Testis (tissue), 3 donors: Measurements from ENCODE around the gene THBS4. TPM values are rescaled to one million over a fixed set of nuclear protein-coding genes. Genes with fewer than 3 reads are reported as not detected.
"Not testable (repeated sequence)": the region's sequence is repeated elsewhere in the genome, so short reads cannot be mapped to it uniquely, and the experiment has no call there.

Experiments
- DNase-seq: peaks from one replicate; pipeline ENCODE4 v3.0.0-alpha.2; 2019
- H3K27ac ChIP-seq, 2 donors: fragments of 200-600 bp; sonication (generic); one replicate each; pipeline ENCODE4 v1.5.1; 2019
- H3K27me3 ChIP-seq: fragments of 200-600 bp; sonication (generic); one replicate; pipeline ENCODE4 v1.5.1; 2019
- H3K36me3 ChIP-seq: fragments of 200-600 bp; sonication (generic); one replicate; pipeline ENCODE4 v1.5.1; 2017; ENCODE audit warnings: low read depth; ENCODE audit errors: missing control alignments
- H3K4me1 ChIP-seq: fragments of 200-600 bp; sonication (generic); one replicate; pipeline ENCODE4 v1.5.1; 2019
- H3K4me3 ChIP-seq, 2 donors: fragments of 200-600 bp; sonication (generic); one replicate each; pipeline ENCODE4 v1.5.1; 2017 to 2019
- H3K9me3 ChIP-seq: fragments of 200-600 bp; sonication (generic); one replicate; pipeline ENCODE4 v1.5.1; 2017
- CTCF ChIP-seq, 3 experiments: fragments of 450-650 bp in 2 of 3; fragments of 200-600 bp in 1 of 3; sonication (generic) in 1 of 3; IDR thresholded peaks; one replicate each; pipeline ENCODE4 v1.5.1; 2016 to 2019; ENCODE audit warnings: antibody characterized with exemption in 3 of 3, mild to moderate bottlenecking in 2 of 3, moderate library complexity in 1 of 3
- POLR2A ChIP-seq: fragments of 450-650 bp; IDR thresholded peaks from one replicate; pipeline ENCODE4 v1.6.1; 2017; ENCODE audit warnings: antibody characterized with exemption, mild to moderate bottlenecking, moderate library complexity
- WGBS, 2 donors: methylation state at CpG; one replicate each; pipeline ENCODE4 v1.1.5; 2018; 5-methylcytosine and 5-hydroxymethylcytosine counted together
- intact Hi-C: fragments of 100-400 bp; cut with DNase I; formaldehyde crosslinking; loops from one replicate; pipeline ENCODE4 v1.15.1; 2023; ENCODE audit warnings: low total_unique reads
- polyA plus RNA-seq: library from polyadenylated mRNA; stranded (reverse); fragments of 350-450 nt; fragmentation: Illumina TruSeq; extraction: RNeasy Lipid Tissue Mini Kit (QIAGEN cat#74804); gene quantifications from one replicate; pipeline ENCODE4 v1.2.3, GENCODE V29; 2014; ENCODE audit warnings: low read depth, low replicate concordance; ENCODE audit not compliant: insufficient read depth
- total RNA-seq, 2 donors: library from RNA; depleted of rRNA; stranded (reverse); fragments of >200 nt; gene quantifications; one replicate each; pipeline ENCODE4 v1.2.3, GENCODE V29; 2016

Gene THBS4
- total and polyA plus RNA-seq, 3 donors from 2014 or later: 14.1 to 62.5 (median 18.3) TPM

- H3K27me3 ChIP-seq: no peaks in the 10 kb centered on the region
- no peaks in the 10 kb centered on the region for H3K9me3 ChIP-seq
- WGBS, 2 donors: 55 to 78% methylated on average over 5 of the region's 5 CpGs
- H3K27ac ChIP-seq: no peak overlapping the region
- H3K36me3 ChIP-seq: no peaks in the 10 kb centered on the region
- H3K4me3 ChIP-seq: no peak overlapping the region
- H3K4me1 ChIP-seq: peaks cover 20% of the 10 kb centered on the region
- TF ChIP-seq POLR2A (no peak), CTCF (IDR thresholded peaks at IDR 0.05) (no peak)
- intact Hi-C loops: loop anchor here (5.0 to 10.0 kb wide), 2 partner anchors 184 to 226 kb away; no protein-coding TSS in a partner anchor
- no peak for DNase-seq
These were observed 55.7 kb downstream of the THBS4 start for GRCh38 chr5:80090884-80091166.

GRCh38 chr5:80091792-80092192 lies 56.6 kb downstream of the THBS4 start:
- H3K36me3 ChIP-seq, H3K9me3 ChIP-seq, H3K27me3 ChIP-seq: not testable (repeated sequence)
- intact Hi-C loops: loop anchor here (5.0 to 10.0 kb wide), 2 partner anchors 183 to 226 kb away; no protein-coding TSS in a partner anchor
- 10 to 18% methylated on average over 14 to 15 of the region's 15 CpGs for WGBS, 2 donors
- H3K4me3 ChIP-seq: peak overlapping the region in 1 of 2 donors; percentile 15
- H3K4me1 ChIP-seq: peaks cover 20% of the 10 kb centered on the region
- peak; percentile 51 for DNase-seq
- H3K27ac ChIP-seq: peak overlapping the region; percentile 6 to 37
- peak; percentile 73 to 92 (median 90) for TF ChIP-seq CTCF (IDR thresholded peaks at IDR 0.05)

GRCh38 chr5:80092486-80093107 lies 57.4 kb downstream of the THBS4 start:
- no peak for TF ChIP-seq CTCF (IDR thresholded peaks at IDR 0.05)
- TF ChIP-seq POLR2A: no peak
- H3K4me3 ChIP-seq: no peak overlapping the region
- no peaks in the 10 kb centered on the region for H3K27me3 ChIP-seq
- peaks cover 20% of the 10 kb centered on the region for H3K4me1 ChIP-seq
- no peak for DNase-seq
- peak overlapping the region in 1 of 2 donors; percentile 6 for H3K27ac ChIP-seq
- no peaks in the 10 kb centered on the region for H3K36me3 ChIP-seq
- H3K9me3 ChIP-seq: no peaks in the 10 kb centered on the region
- intact Hi-C loops: loop anchor here (5.0 to 10.0 kb wide), 2 partner anchors 182 to 225 kb away; no protein-coding TSS in a partner anchor
- WGBS, 2 donors: 82 to 83% methylated on average over 8 of the region's 8 CpGs

GRCh38 chr5:80093796-80094195 lies 58.6 kb downstream of the THBS4 start:
- Histone ChIP-seq H3K27me3 (no peaks in the 10 kb centered on the region), H3K27ac (peak overlapping the region in 1 of 2 donors; percentile 20), H3K9me3 (no peaks in the 10 kb centered on the region), H3K36me3 (no peaks in the 10 kb centered on the region), H3K4me3 (no peak overlapping the region), H3K4me1 (peaks cover 20% of the 10 kb centered on the region)
- DNase-seq: no peak
- intact Hi-C loops: loop anchor here (5.0 to 10.0 kb wide), 2 partner anchors 181 to 224 kb away; no protein-coding TSS in a partner anchor
- 50 to 56% methylated on average over 8 of the region's 8 CpGs for WGBS, 2 donors
- TF ChIP-seq CTCF (IDR thresholded peaks at IDR 0.05): no peak
- TF ChIP-seq POLR2A: no peak

- WGBS, 2 donors: 46 to 67% methylated on average over 5 of the region's 5 CpGs
- Histone ChIP-seq H3K9me3 (no peaks in the 10 kb centered on the region), H3K4me3 (no peak overlapping the region), H3K27me3 (no peaks in the 10 kb centered on the region), H3K4me1 (peaks cover 20% of the 10 kb centered on the region), H3K36me3 (no peaks in the 10 kb centered on the region), H3K27ac (peak overlapping the region in 1 of 2 donors; percentile 20)
- DNase-seq: no peak
- no peak for TF ChIP-seq CTCF (IDR thresholded peaks at IDR 0.05)
- intact Hi-C loops: loop anchor here (5.0 to 10.0 kb wide), 2 partner anchors 181 to 223 kb away; no protein-coding TSS in a partner anchor
These were observed 59.1 kb downstream of the THBS4 start for GRCh38 chr5:80094236-80094738.
